ENCODE results near the gene POMGNT1. TPM values are rescaled to one million over a fixed set of nuclear protein-coding genes. Genes with fewer than 3 reads are reported as not detected.

POMGNT1 gene
- total and polyA plus RNA-seq, 2 of the 13 experiments (the other 11 are each of a cell fraction or from before 2014, with no cell fraction given), result 33.9 to 46.8 TPM

DNA sequence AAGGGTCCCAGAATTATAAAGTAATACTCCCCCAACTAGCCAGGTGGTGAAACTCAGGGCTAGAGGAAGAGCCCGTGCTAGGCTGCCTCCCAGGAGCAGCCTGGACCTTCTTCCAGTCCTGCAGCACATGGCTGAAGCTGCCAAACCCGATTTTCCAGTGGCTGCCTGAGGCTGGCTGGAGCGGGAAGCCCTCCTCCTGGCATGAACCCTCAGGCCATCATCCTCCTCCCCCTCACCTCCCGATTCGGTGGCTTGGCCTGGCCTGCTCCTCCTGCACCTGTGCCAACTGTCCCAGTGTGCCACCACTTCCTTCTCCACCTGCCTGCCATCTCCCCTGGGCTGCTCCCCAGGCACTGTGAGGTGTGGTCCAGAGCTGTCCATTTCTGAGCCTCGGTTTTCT lies 26.4 kb downstream of the POMGNT1 start:
- ChIA-PET CTCF (ENCODE audit: low intra/inter-chr PET ratio, low total read pairs) (no interaction called here), POLR2A (no interaction called here)
- H4K20me1 ChIP-seq (ENCODE audit: insufficient read depth, low read length), result no peaks in the 10 kb centered on the region
- 20% methylated on average over 4 of the region's 6 CpGs for WGBS (ENCODE audit: low lambda C conversion rate)
- H2AFZ ChIP-seq (ENCODE audit: low read length), result no peak overlapping the region
- H3K9me3 ChIP-seq (ENCODE audit: low read length), result no peaks in the 10 kb centered on the region
- DNase-seq (ENCODE audit: low spot score), result no peak
- no peak for FAIRE-seq
- no TSS peak for BruUV-seq (replicated peaks)
- no peaks in the 10 kb centered on the region for H3K79me2 ChIP-seq (ENCODE audit: insufficient read depth, low read length)
- peaks cover 24% of the 10 kb centered on the region for H3K4me1 ChIP-seq (ENCODE audit: insufficient read depth, low read length)
- no peak for TF ChIP-seq ZNF710 (CRISPR knock-in tag; IDR thresholded peaks at IDR 0.05; ENCODE audit: borderline replicate concordance)
- no peak overlapping the region for H3K27ac ChIP-seq (ENCODE audit: extremely low read length, insufficient read depth, low read length)
- intact Hi-C loops (cut with micrococcal nuclease; ENCODE audit: unreplicated experiment) (no loop called here), in situ Hi-C loops (cut with HindIII; ENCODE audit: extremely low pct_ligation_motif_present, low pct_unique_long_range_greater_than_20kb) (no loop called here)
- ATAC-seq, result no peak
- H3K4me2 ChIP-seq (ENCODE audit: low read depth, low read length), result no peak overlapping the region
- H3K36me3 ChIP-seq (replicated peaks in 1 of 2; ENCODE audit: control insufficient read depth in 1 of 2, insufficient read depth in 2 of 2, low read length in 2 of 2), result no peaks in the 10 kb centered on the region
- H3K27me3 ChIP-seq (ENCODE audit: control insufficient read depth in 1 of 2, insufficient read depth in 2 of 2, low read length in 2 of 2), result peaks cover 0 to 10% of the 10 kb centered on the region in 2 experiments; a peak in 1 of 5 replicates
- no peak overlapping the region for H3K4me3 ChIP-seq (replicated peaks in 1 of 3; ENCODE audit: insufficient read depth in 1 of 3, low read depth in 2 of 3, low read length in 3 of 3)
- H3K9ac ChIP-seq (ENCODE audit: insufficient read depth, low read depth, low read length), result no peak overlapping the region

DNA sequence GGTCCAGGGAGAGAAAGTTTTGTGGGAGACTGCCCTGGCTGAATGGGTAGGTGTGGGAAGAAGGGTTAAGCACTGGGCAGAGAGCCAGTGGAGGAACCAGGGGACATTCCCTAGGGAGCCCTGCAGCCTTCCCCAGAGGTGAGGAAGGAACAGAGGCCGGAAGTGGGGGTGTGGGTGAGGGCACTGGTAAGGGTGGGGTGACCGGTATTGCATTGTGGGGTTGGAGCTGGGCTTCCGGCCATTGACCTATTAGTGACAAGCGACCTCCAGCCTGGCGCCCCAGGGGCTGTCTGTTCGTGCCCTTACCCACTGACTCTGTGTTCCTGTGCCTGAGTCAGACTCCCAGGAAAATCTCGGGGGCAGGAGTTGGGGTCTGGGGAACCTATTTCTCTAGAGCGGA lies 26.9 kb downstream of the POMGNT1 start:
- in situ Hi-C loops (cut with HindIII; ENCODE audit: extremely low pct_ligation_motif_present, low pct_unique_long_range_greater_than_20kb), result no loop called here
- Histone ChIP-seq H3K79me2 (ENCODE audit: insufficient read depth, low read length) (no peaks in the 10 kb centered on the region), H2AFZ (ENCODE audit: low read length) (no peak overlapping the region), H3K27me3 (ENCODE audit: control insufficient read depth in 1 of 2, insufficient read depth in 2 of 2, low read length in 2 of 2) (peaks cover 0 to 10% of the 10 kb centered on the region in 2 experiments; a peak in 1 of 5 replicates), H4K20me1 (ENCODE audit: insufficient read depth, low read length) (no peaks in the 10 kb centered on the region), H3K9me3 (ENCODE audit: low read length) (no peaks in the 10 kb centered on the region), H3K9ac (ENCODE audit: insufficient read depth, low read depth, low read length) (no peak overlapping the region), H3K4me2 (ENCODE audit: low read depth, low read length) (no peak overlapping the region), H3K27ac (ENCODE audit: extremely low read length, insufficient read depth, low read length) (no peak overlapping the region), H3K36me3 (replicated peaks in 1 of 2; ENCODE audit: control insufficient read depth in 1 of 2, insufficient read depth in 2 of 2, low read length in 2 of 2) (no peaks in the 10 kb centered on the region), H3K4me3 (replicated peaks in 1 of 3; ENCODE audit: insufficient read depth in 1 of 3, low read depth in 2 of 3, low read length in 3 of 3) (no peak overlapping the region), H3K4me1 (ENCODE audit: insufficient read depth, low read length) (peaks cover 24% of the 10 kb centered on the region)
- intact Hi-C loops (cut with micrococcal nuclease; ENCODE audit: unreplicated experiment), result no loop called here
- DNase-seq (ENCODE audit: low spot score) (no peak), FAIRE-seq (no peak), ATAC-seq (no peak)
- no TSS peak for BruUV-seq (replicated peaks)
- POLR2A ChIA-PET, result no interaction called here
- TF ChIP-seq ZNF530 (CRISPR knock-in tag; IDR thresholded peaks at IDR 0.05; ENCODE audit: low read depth) (no peak), POLR2A (IDR thresholded peaks at IDR 0.05; ENCODE audit: insufficient read depth in 1 of 2, low read depth in 2 of 2, low read length in 2 of 2) (no peak), ZNF710 (CRISPR knock-in tag; IDR thresholded peaks at IDR 0.05; ENCODE audit: borderline replicate concordance) (no peak)
- TF ChIP-seq, protein P1, sequence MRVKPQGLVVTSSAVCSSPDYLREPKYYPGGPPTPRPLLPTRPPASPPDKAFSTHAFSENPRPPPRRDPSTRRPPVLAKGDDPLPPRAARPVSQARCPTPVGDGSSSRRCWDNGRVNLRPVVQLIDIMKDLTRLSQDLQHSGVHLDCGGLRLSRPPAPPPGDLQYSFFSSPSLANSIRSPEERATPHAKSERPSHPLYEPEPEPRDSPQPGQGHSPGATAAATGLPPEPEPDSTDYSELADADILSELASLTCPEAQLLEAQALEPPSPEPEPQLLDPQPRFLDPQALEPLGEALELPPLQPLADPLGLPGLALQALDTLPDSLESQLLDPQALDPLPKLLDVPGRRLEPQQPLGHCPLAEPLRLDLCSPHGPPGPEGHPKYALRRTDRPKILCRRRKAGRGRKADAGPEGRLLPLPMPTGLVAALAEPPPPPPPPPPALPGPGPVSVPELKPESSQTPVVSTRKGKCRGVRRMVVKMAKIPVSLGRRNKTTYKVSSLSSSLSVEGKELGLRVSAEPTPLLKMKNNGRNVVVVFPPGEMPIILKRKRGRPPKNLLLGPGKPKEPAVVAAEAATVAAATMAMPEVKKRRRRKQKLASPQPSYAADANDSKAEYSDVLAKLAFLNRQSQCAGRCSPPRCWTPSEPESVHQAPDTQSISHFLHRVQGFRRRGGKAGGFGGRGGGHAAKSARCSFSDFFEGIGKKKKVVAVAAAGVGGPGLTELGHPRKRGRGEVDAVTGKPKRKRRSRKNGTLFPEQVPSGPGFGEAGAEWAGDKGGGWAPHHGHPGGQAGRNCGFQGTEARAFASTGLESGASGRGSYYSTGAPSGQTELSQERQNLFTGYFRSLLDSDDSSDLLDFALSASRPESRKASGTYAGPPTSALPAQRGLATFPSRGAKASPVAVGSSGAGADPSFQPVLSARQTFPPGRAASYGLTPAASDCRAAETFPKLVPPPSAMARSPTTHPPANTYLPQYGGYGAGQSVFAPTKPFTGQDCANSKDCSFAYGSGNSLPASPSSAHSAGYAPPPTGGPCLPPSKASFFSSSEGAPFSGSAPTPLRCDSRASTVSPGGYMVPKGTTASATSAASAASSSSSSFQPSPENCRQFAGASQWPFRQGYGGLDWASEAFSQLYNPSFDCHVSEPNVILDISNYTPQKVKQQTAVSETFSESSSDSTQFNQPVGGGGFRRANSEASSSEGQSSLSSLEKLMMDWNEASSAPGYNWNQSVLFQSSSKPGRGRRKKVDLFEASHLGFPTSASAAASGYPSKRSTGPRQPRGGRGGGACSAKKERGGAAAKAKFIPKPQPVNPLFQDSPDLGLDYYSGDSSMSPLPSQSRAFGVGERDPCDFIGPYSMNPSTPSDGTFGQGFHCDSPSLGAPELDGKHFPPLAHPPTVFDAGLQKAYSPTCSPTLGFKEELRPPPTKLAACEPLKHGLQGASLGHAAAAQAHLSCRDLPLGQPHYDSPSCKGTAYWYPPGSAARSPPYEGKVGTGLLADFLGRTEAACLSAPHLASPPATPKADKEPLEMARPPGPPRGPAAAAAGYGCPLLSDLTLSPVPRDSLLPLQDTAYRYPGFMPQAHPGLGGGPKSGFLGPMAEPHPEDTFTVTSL (CRISPR knock-in tag; IDR thresholded peaks at IDR 0.05; ENCODE audit: borderline replicate concordance), result no peak
- WGBS (ENCODE audit: low lambda C conversion rate), result 60% methylated on average over 3 of the region's 8 CpGs
- CTCF ChIA-PET (ENCODE audit: low intra/inter-chr PET ratio, low total read pairs), result no interaction called here

Measured in HepG2 (cell line).